ENCODE results near the gene PIAS1.
"Not testable (repeated sequence)": the region's sequence is repeated elsewhere in the genome, so short reads cannot be mapped to it uniquely, and the experiment has no call there.

The PIAS1 gene

DNA sequence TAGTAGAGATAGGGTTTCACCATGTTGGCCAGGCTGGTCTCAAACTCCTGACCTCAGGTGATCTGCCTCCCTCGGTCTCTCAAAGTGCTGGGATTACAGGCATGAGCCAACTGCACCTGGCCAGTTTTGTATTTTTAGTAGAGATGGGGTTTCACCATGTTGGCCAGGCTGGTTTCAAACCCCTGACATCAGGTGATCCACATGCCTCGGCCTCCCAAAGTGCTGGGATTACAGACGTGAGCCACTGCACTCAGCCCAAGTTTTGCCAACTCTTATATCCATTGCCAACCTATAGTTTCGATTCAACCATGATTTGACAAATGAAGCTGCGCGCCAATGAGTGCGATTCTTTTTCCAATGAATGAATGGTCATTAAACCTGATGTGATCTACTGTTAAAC, 148.9 kb downstream of the PIAS1 start:
- H3K27ac ChIP-seq (ENCODE audit: low read depth, low read length); H3K36me3 ChIP-seq (ENCODE audit: control insufficient read depth, insufficient read depth, low read length); H3K9ac ChIP-seq (ENCODE audit: low read length); H3K27me3 ChIP-seq (ENCODE audit: control insufficient read depth, insufficient read depth, low read length); H3K4me3 ChIP-seq (ENCODE audit: low read depth, low read length); H3K9me3 ChIP-seq (ENCODE audit: control insufficient read depth, insufficient read depth, low read depth, low read length): not testable (repeated sequence)
- peaks cover 54% of the 10 kb centered on the region for H3K4me1 ChIP-seq (ENCODE audit: control insufficient read depth, insufficient read depth, low read length)

DNA sequence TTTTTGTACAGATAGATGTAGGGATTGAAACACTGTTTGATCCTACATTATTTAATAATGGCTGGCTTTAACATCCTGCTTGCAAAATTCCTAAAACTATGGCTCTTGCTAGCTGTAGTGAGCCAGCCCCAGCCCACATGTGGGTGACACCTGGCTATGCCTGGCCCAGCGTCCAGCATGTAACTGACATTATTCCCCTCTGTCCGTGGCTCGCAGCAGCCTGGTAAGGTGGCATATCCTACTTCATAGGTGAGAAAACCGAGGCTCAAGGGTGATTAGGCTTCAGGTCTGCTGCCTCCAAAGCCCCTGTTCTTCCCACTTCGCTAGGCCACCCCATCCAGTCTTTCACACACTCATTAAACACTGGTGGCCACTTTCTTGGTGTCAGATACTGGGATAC, 149.4 kb downstream of the PIAS1 start:
- H3K4me3 ChIP-seq (ENCODE audit: low read depth, low read length) = no peak overlapping the region
- H3K36me3 ChIP-seq (ENCODE audit: control insufficient read depth, insufficient read depth, low read length) = peaks cover 5% of the 10 kb centered on the region; the same call in 1 of the 2 replicates
- H3K27ac ChIP-seq (ENCODE audit: low read depth, low read length) = no peak overlapping the region
- H3K9me3 ChIP-seq (ENCODE audit: control insufficient read depth, insufficient read depth, low read depth, low read length) = no peaks in the 10 kb centered on the region
- peaks cover 54% of the 10 kb centered on the region for H3K4me1 ChIP-seq (ENCODE audit: control insufficient read depth, insufficient read depth, low read length)
- H3K9ac ChIP-seq (ENCODE audit: low read length) = no peak overlapping the region
- H3K27me3 ChIP-seq (ENCODE audit: control insufficient read depth, insufficient read depth, low read length) = no peaks in the 10 kb centered on the region

DNA sequence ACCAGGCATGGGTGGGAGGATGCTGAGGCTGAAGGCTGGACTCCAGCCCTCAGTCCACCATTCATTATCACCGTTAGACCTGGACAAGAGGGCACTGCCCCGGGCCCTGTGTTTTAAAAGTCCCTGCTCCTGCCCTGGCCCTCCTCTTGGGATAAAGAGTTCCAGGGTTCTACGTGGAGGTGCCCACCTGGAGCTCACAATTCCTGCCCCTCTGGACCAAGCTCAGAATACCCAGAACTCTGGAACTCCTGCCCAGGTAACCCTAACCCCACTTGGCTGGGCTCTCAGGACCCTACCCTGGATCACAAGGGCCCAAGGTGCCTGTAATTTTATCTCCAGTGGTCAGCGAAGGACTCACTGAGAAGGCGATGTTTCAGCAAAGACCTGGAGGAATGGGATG, 149.8 kb downstream of the PIAS1 start:
- peaks cover 54% of the 10 kb centered on the region for H3K4me1 ChIP-seq (ENCODE audit: control insufficient read depth, insufficient read depth, low read length)
- no peak overlapping the region for H3K4me3 ChIP-seq (ENCODE audit: low read depth, low read length)
- no peaks in the 10 kb centered on the region for H3K27me3 ChIP-seq (ENCODE audit: control insufficient read depth, insufficient read depth, low read length)
- H3K27ac ChIP-seq (ENCODE audit: low read depth, low read length) = no peak overlapping the region
- peaks cover 6% of the 10 kb centered on the region for H3K36me3 ChIP-seq (ENCODE audit: control insufficient read depth, insufficient read depth, low read length)
- no peak overlapping the region for H3K9ac ChIP-seq (ENCODE audit: low read length)
- no peaks in the 10 kb centered on the region for H3K9me3 ChIP-seq (ENCODE audit: control insufficient read depth, insufficient read depth, low read depth, low read length)

DNA sequence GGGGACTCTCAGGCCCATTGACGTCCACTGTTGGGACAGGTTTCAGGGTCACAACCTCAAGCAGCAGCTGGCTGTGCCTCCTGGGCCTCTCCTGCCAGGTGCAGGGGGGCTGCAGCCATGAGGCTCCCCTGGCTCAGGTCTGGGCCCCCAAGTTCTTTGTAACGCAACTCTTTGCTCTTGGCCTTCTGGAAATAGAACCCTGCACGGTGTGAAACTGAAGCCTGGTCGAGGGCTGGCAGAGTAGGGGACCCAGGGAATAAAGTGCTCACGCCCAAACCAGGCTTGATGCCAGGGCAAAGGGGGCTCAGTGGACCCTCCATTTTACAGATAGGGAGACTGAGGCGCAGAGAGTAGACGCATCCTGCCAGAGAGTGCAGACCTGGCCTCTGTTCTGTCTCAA, 150.2 kb downstream of the PIAS1 start:
- peaks cover 10% of the 10 kb centered on the region for H3K36me3 ChIP-seq (ENCODE audit: control insufficient read depth, insufficient read depth, low read length)
- H3K27ac ChIP-seq (ENCODE audit: low read depth, low read length) = no peak overlapping the region
- peaks cover 53% of the 10 kb centered on the region for H3K4me1 ChIP-seq (ENCODE audit: control insufficient read depth, insufficient read depth, low read length)
- no peaks in the 10 kb centered on the region for H3K27me3 ChIP-seq (ENCODE audit: control insufficient read depth, insufficient read depth, low read length)
- H3K9ac ChIP-seq (ENCODE audit: low read length) = no peak overlapping the region
- no peak overlapping the region for H3K4me3 ChIP-seq (ENCODE audit: low read depth, low read length)
- H3K9me3 ChIP-seq (ENCODE audit: control insufficient read depth, insufficient read depth, low read depth, low read length) = no peaks in the 10 kb centered on the region

DNA sequence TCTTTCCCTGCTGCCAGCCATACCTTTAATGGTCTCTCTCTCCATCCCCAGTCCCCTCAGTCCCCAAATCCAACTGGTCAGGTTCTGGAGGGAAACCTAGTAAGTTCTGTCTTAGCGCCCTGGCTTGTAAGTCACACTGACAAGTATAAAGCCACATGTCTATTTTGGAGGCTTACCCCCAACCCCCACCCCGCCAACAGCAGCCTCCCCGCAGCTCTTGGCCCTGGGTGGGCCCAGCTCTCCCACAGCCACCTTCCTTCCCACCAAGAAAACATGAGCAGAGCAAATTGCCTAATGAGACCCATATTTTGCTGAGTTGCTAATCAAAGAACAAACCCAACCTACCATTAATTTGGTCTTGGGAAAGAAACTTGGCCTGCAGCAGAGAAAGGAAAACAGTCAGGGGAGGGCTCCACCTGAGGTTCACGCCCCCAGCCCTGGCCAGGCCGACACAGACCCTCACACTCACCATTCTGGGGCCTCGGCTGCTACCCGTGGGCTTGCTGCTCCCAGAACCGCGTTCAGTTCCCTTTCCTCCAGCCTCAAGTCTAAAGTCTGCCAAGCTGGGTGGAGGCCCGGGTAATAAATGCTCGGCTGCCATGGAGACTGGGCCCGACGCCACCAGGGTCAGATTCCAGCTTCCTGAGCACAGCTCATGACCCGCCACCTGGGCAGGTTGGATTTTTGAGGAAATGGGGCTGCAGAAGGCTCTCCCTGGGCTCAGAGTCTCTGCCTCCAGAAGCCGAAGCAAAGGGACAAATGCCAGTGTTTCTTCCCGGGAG, 150.9 kb downstream of the PIAS1 start, which contains the start of gene CALML4:
CALML4 (minus strand) TSS at position 557 of the 782 bp plus-strand sequence; CDS start at position 472, 85 bp downstream.
- H3K9me3 ChIP-seq (ENCODE audit: control insufficient read depth, insufficient read depth, low read depth, low read length) = no peaks in the 10 kb centered on the region
- peak within 1 kb of the TSS; percentile 29 for H3K27ac ChIP-seq (ENCODE audit: low read depth, low read length)
- peak within 1 kb of the TSS; percentile 22 for H3K9ac ChIP-seq (ENCODE audit: low read length)
- peaks cover 16% of the 10 kb centered on the region for H3K36me3 ChIP-seq (ENCODE audit: control insufficient read depth, insufficient read depth, low read length)
- H3K27me3 ChIP-seq (ENCODE audit: control insufficient read depth, insufficient read depth, low read length) = no peaks in the 10 kb centered on the region
- H3K4me1 ChIP-seq (ENCODE audit: control insufficient read depth, insufficient read depth, low read length) = peaks cover 49% of the 10 kb centered on the region
- H3K4me3 ChIP-seq (ENCODE audit: low read depth, low read length) = no peak within 1 kb of the TSS

DNA sequence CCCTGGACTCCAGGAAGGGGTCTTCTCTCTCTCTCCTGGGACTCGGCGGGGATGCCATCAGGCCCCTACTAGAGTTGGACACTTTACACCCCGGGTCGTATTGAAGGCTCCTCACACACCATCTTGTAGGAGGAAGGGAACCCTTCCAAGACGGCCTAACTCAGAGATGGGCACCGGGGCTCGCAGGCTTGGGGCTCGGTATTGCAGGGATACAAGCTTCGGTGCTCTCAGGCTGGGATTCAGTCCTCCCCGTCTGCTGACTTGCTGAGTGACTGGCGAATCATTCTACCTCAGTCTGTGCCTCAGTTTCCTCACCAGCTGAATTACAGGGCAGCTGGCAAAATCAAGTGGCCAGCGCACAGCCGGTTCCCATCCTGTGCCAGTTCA, 151.4 kb downstream of the PIAS1 start:
- H3K27ac ChIP-seq (ENCODE audit: low read depth, low read length) = peak overlapping the region; percentile 29
- no peak overlapping the region for H3K4me3 ChIP-seq (ENCODE audit: low read depth, low read length)
- no peaks in the 10 kb centered on the region for H3K9me3 ChIP-seq (ENCODE audit: control insufficient read depth, insufficient read depth, low read depth, low read length)
- peaks cover 20% of the 10 kb centered on the region for H3K36me3 ChIP-seq (ENCODE audit: control insufficient read depth, insufficient read depth, low read length)
- no peaks in the 10 kb centered on the region for H3K27me3 ChIP-seq (ENCODE audit: control insufficient read depth, insufficient read depth, low read length)
- H3K4me1 ChIP-seq (ENCODE audit: control insufficient read depth, insufficient read depth, low read length) = peaks cover 48% of the 10 kb centered on the region
- H3K9ac ChIP-seq (ENCODE audit: low read length) = peak overlapping the region; percentile 22

DNA sequence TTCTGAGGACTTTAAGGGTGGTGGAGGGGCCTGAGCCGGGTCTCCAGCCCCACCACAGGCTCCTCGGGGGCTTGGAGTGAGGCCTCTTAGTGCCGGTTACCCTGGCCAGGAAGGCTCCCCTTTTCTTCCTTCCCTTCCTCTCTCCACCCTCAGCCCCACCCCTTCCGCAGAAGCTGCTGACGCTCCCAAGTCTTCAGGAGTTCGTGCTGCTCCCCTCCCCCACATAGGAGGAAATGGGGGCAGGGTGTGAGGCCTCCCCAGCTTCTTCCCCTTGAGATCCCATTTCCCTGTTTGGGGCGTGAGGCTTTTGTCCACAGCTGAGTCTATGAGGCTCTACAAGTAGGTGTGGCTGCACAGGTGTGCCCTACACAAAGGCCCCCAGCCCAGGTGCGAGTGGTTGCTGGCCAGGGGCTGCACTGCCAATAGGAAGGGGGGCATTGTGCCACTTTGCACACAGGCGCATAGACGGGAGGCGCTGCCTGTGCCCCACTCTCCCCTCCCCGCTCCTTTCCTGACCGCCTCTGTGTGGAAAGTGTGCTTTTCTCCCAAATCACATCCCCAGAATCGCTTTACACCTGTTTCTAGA, 151.9 kb downstream of the PIAS1 start:
- H3K4me3 ChIP-seq (ENCODE audit: low read depth, low read length) = no peak overlapping the region

DNA sequence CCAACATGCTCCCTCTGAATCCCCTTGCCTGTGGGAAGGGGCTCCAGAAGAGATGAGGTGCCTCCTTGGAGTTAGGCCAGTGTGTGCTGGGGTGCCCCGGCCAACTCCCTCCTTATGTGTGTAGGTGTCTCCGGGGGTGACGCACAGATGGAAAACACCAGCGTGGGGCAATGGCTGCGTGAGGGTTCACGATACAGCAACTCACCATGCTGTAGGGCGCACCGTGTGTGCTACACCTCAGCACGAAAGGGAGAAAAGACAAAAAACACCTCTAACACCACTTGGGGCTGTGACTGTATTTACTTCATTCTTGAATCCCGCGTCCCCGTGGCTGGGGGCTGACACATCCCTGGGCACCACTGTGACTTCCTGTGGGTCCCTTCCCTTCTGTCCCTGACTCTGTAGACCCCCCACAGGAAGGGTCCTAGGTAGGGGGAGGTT, 152.6 kb downstream of the PIAS1 start:
- Histone ChIP-seq H3K27me3 (ENCODE audit: control insufficient read depth, insufficient read depth, low read length) (no peaks in the 10 kb centered on the region), H3K9me3 (ENCODE audit: control insufficient read depth, insufficient read depth, low read depth, low read length) (no peaks in the 10 kb centered on the region), H3K9ac (ENCODE audit: low read length) (no peak overlapping the region), H3K4me3 (ENCODE audit: low read depth, low read length) (no peak overlapping the region), H3K36me3 (ENCODE audit: control insufficient read depth, insufficient read depth, low read length) (peaks cover 20% of the 10 kb centered on the region), H3K4me1 (ENCODE audit: control insufficient read depth, insufficient read depth, low read length) (peaks cover 44% of the 10 kb centered on the region), H3K27ac (ENCODE audit: low read depth, low read length) (no peak overlapping the region)

More for the DNA sequence above, 151.9 kb downstream of the PIAS1 start:
- peak overlapping the region; percentile 29 for H3K27ac ChIP-seq (ENCODE audit: low read depth, low read length)
- no peaks in the 10 kb centered on the region for H3K27me3 ChIP-seq (ENCODE audit: control insufficient read depth, insufficient read depth, low read length)
- H3K4me1 ChIP-seq (ENCODE audit: control insufficient read depth, insufficient read depth, low read length) = peaks cover 49% of the 10 kb centered on the region
- H3K36me3 ChIP-seq (ENCODE audit: control insufficient read depth, insufficient read depth, low read length) = peaks cover 20% of the 10 kb centered on the region
- H3K9ac ChIP-seq (ENCODE audit: low read length) = peak overlapping the region; percentile 22
- no peaks in the 10 kb centered on the region for H3K9me3 ChIP-seq (ENCODE audit: control insufficient read depth, insufficient read depth, low read depth, low read length)

DNA sequence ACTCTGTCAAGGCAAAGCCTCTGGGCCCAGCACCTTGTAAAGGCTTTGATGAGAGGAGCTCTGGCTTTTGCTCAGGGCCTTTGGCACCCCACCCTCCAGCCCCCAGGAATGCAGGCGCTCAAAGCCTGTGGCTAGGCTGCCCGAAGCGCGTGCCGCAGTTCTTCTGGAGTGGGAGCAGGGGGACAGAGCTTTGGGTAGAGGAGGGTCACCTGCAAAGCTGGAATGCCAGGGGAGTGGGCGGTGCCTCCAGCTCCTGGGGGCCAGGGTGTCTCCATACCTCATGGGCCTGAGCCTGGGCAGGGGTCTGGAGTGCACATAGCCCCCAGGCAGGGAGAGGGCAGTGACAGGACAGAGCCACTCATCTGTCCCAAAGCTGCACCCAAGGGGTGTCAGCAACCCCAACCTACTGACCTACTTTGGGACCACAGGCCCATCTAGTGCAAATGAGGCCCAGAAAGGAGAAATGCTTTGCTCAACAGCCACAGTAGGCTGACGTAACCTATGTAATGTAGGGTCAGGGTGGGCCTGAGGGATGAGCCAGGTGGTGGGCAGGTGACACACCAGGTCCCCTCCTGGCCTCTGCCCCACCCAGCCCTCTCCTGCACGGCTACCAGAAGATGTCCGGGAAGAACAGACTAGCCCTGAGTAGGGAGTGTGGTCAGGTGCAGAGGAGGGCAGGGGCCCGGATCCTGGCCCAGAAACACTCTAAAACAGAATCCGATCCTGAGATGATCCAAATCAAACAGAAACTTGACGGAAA, 153.2 kb downstream of the PIAS1 start:
- H3K9me3 ChIP-seq (ENCODE audit: control insufficient read depth, insufficient read depth, low read depth, low read length) = no peaks in the 10 kb centered on the region
- H3K36me3 ChIP-seq (ENCODE audit: control insufficient read depth, insufficient read depth, low read length) = peaks cover 20% of the 10 kb centered on the region
- no peak overlapping the region for H3K9ac ChIP-seq (ENCODE audit: low read length)
- peaks cover 38% of the 10 kb centered on the region for H3K4me1 ChIP-seq (ENCODE audit: control insufficient read depth, insufficient read depth, low read length)
- H3K4me3 ChIP-seq (ENCODE audit: low read depth, low read length) = no peak overlapping the region
- H3K27ac ChIP-seq (ENCODE audit: low read depth, low read length) = no peak overlapping the region
- no peaks in the 10 kb centered on the region for H3K27me3 ChIP-seq (ENCODE audit: control insufficient read depth, insufficient read depth, low read length)

DNA sequence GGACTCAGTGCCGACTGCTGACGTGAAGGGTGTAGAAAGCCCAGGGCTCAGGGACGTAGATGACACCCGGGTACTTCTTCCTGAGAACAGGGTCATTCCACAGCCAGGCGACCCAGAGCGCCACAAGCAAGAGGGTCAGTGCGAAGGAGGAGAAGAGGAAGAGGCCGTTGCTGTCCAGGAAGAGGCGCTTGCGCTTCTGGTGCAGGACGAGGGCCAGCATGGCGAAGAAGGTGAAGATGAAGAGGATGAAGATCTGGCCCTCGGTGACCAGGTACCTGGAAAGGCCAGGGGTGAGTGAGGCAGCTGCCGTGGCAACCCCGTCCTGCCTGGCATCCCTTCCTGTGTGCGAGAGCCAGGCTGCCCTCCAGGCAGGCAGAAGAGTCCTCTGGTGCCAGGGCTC, 154.0 kb downstream of the PIAS1 start:
- H3K9me3 ChIP-seq (ENCODE audit: control insufficient read depth, insufficient read depth, low read depth, low read length) = no peaks in the 10 kb centered on the region
- no peaks in the 10 kb centered on the region for H3K27me3 ChIP-seq (ENCODE audit: control insufficient read depth, insufficient read depth, low read length)
- H3K4me1 ChIP-seq (ENCODE audit: control insufficient read depth, insufficient read depth, low read length) = peaks cover 38% of the 10 kb centered on the region
- H3K27ac ChIP-seq (ENCODE audit: low read depth, low read length) = no peak overlapping the region
- H3K4me3 ChIP-seq (ENCODE audit: low read depth, low read length) = no peak overlapping the region
- peaks cover 20% of the 10 kb centered on the region for H3K36me3 ChIP-seq (ENCODE audit: control insufficient read depth, insufficient read depth, low read length)
- no peak overlapping the region for H3K9ac ChIP-seq (ENCODE audit: low read length)
